HepG2 (cell line): Measurements from ENCODE around the gene RPL19.

Experiments
- FOXM1 ChIP-seq: sonication (generic); formaldehyde crosslinking; IDR thresholded peaks from 2 replicates; pipeline ENCODE4 v1.5.0; 2020; ENCODE audit warnings: missing genetic modification reagents
- HMGXB3 ChIP-seq: sonication (generic); formaldehyde crosslinking; IDR thresholded peaks from 2 replicates; pipeline ENCODE4 v1.4.0; 2020; ENCODE audit warnings: missing genetic modification reagents, borderline replicate concordance
- JUNB ChIP-seq: sonication (generic); formaldehyde crosslinking; IDR thresholded peaks from 2 replicates; pipeline ENCODE4 v1.8.0; 2022; ENCODE audit warnings: missing genetic modification reagents, mild to moderate bottlenecking, borderline replicate concordance
- MEF2D ChIP-seq: sonication (generic); formaldehyde crosslinking; IDR thresholded peaks from 2 replicates; pipeline ENCODE4 v1.5.1; 2020; ENCODE audit warnings: mild to moderate bottlenecking, missing genetic modification reagents
- RNF2 ChIP-seq: fragments of 450-650 bp; conservative IDR thresholded peaks from 2 replicates; pipeline ENCODE4 v1.6.1; 2016; ENCODE audit warnings: low read depth
- USF2 ChIP-seq, 2 experiments: sonication (generic) in 1 of 2; formaldehyde crosslinking in 1 of 2; IDR thresholded peaks; 2 replicates each; pipeline versions ENCODE4 v1.5.1 to v1.6.1; 2011 to 2020; ENCODE audit warnings: borderline replicate concordance in 1 of 2, low read depth in 1 of 2, low read length in 1 of 2, mild to moderate bottlenecking in 1 of 2, missing genetic modification reagents in 1 of 2, moderate library complexity in 1 of 2
- ZBTB2 ChIP-seq: sonication (generic); formaldehyde crosslinking; IDR thresholded peaks from 2 replicates; pipeline ENCODE4 v1.8.0; 2022; ENCODE audit warnings: low read depth, missing genetic modification reagents
- ZNF207 ChIP-seq: fragments of 450-650 bp; IDR thresholded peaks from 2 replicates; pipeline ENCODE4 v1.6.1; 2016; ENCODE audit warnings: antibody characterized with exemption, borderline replicate concordance
- ZNF274 ChIP-seq: sonication (generic); formaldehyde crosslinking; IDR thresholded peaks from 2 replicates; pipeline ENCODE4 v1.5.1; 2020; ENCODE audit warnings: mild to moderate bottlenecking, missing genetic modification reagents
- ZUFSP ChIP-seq: sonication (generic); formaldehyde crosslinking; IDR thresholded peaks from 2 replicates; pipeline ENCODE4 v1.9.0; 2021; ENCODE audit warnings: missing genetic modification reagents, mild to moderate bottlenecking, borderline replicate concordance
- TF ChIP-seq, protein P1 (sequence below), 2 experiments: IDR thresholded peaks; 2 replicates each; pipeline ENCODE4 v1.6.1; 2011 to 2012; ENCODE audit warnings: low read length in 2 of 2, borderline replicate concordance in 1 of 2, low read depth in 1 of 2, mild to moderate bottlenecking in 1 of 2, moderate library complexity in 1 of 2

DNA sequence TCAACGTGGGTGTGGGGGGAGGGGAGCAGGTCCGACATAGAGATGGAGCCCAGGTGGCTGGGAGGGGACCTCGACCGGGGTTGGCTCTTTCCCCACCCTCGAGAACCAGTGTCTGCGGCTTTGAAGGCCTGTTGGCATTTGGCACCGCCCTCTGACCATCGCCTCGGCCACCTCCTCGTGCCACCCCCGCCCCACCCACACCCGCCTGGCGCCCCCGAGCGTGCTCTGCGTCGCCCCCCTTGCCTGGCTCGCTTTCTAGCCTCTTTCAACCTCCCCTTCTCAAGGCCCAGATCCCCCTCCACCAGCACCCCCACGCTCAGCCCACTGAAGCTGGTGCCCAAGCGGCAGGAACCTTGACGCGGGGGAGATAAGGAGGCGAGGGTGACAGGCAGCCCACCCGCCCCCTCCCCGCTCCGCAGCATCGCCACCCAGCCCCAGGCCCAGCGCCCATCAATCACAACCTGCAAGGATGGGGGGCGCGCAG lies 3.2 kb upstream of the RPL19 start:
- TF ChIP-seq ZNF274, result no peak
- no peak for TF ChIP-seq FOXM1 (CRISPR knock-in tag)
- no peak for TF ChIP-seq ZUFSP (CRISPR knock-in tag)
- no peak for TF ChIP-seq ZNF207
- TF ChIP-seq USF2 (IDR thresholded peaks at IDR 0.05; ENCODE audit: low read depth, low read length), result no peak
- TF ChIP-seq USF2 (CRISPR knock-in tag; IDR thresholded peaks at IDR 0.05; ENCODE audit: borderline replicate concordance), result no peak
- no peak for TF ChIP-seq JUNB (CRISPR knock-in tag)
- TF ChIP-seq HMGXB3 (CRISPR knock-in tag), result no peak
- TF ChIP-seq RNF2, result no peak
- no peak for TF ChIP-seq ZBTB2 (CRISPR knock-in tag)
- no peak for TF ChIP-seq MEF2D (CRISPR knock-in tag)
- TF ChIP-seq, protein P1, sequence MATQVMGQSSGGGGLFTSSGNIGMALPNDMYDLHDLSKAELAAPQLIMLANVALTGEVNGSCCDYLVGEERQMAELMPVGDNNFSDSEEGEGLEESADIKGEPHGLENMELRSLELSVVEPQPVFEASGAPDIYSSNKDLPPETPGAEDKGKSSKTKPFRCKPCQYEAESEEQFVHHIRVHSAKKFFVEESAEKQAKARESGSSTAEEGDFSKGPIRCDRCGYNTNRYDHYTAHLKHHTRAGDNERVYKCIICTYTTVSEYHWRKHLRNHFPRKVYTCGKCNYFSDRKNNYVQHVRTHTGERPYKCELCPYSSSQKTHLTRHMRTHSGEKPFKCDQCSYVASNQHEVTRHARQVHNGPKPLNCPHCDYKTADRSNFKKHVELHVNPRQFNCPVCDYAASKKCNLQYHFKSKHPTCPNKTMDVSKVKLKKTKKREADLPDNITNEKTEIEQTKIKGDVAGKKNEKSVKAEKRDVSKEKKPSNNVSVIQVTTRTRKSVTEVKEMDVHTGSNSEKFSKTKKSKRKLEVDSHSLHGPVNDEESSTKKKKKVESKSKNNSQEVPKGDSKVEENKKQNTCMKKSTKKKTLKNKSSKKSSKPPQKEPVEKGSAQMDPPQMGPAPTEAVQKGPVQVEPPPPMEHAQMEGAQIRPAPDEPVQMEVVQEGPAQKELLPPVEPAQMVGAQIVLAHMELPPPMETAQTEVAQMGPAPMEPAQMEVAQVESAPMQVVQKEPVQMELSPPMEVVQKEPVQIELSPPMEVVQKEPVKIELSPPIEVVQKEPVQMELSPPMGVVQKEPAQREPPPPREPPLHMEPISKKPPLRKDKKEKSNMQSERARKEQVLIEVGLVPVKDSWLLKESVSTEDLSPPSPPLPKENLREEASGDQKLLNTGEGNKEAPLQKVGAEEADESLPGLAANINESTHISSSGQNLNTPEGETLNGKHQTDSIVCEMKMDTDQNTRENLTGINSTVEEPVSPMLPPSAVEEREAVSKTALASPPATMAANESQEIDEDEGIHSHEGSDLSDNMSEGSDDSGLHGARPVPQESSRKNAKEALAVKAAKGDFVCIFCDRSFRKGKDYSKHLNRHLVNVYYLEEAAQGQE (IDR thresholded peaks at IDR 0.05; ENCODE audit: borderline replicate concordance in 1 of 2, low read depth in 1 of 2, low read length in 2 of 2), result no peak
